Left ventricle myocardium inferior (tissue), 1 donor: ENCODE results near the gene TIMM22. TPM values are rescaled to one million over a fixed set of nuclear protein-coding genes. Genes with fewer than 3 reads are reported as not detected.
A peak's percentile ranks its signal among the peaks of the same experiment; 100 is the strongest.

Experiments used
- DNase-seq: peaks from one replicate; pipeline ENCODE4 v3.0.0-alpha.2; 2020
- H3K27ac ChIP-seq: fragments of 200-600 bp; replicated peaks from 2 replicates; pipeline ENCODE4 v1.8.0; 2021
- H3K27me3 ChIP-seq: fragments of 200-600 bp; 2 replicates; pipeline ENCODE4 v1.8.0; 2021; ENCODE audit warnings: low read depth
- H3K36me3 ChIP-seq: fragments of 200-600 bp; 2 replicates; pipeline ENCODE4 v1.8.0; 2021
- H3K4me1 ChIP-seq: fragments of 200-600 bp; 2 replicates; pipeline ENCODE4 v1.8.0; 2021
- H3K4me3 ChIP-seq: fragments of 200-600 bp; 2 replicates; pipeline ENCODE4 v1.8.0; 2021; ENCODE audit warnings: mild to moderate bottlenecking, moderate library complexity
- H3K9me3 ChIP-seq: fragments of 200-600 bp; replicated peaks from 2 replicates; pipeline ENCODE4 v1.8.0; 2021
- intact Hi-C: fragments of 100-400 bp; cut with micrococcal nuclease; formaldehyde crosslinking; loops from one replicate; pipeline ENCODE4 v1.11.0; 2022
- microRNA-seq: library from miRNA; unstranded; fragments of <30 nt; microRNA quantifications from one replicate; pipeline ENCODE4 v1.2.0, GENCODE V29; 2020
- total RNA-seq: library from RNA; stranded (reverse); fragmentation: NEBNext Ultra II Directional; extraction: Animal tissue kit (Norgen Biotek cat#: 25700); gene quantifications from one replicate; pipeline ENCODE4 v1.2.1, GENCODE V29; 2021
- TF ChIP-seq, protein P1 (sequence below): fragments of 200-600 bp; IDR thresholded peaks from 2 replicates; pipeline ENCODE4 v1.8.0; 2021; ENCODE audit warnings: antibody characterized with exemption, mild to moderate bottlenecking, borderline replicate concordance
- donor health status: DM: no; HTN: yes; CAD: no; lungs with severe emphysema.

Gene TIMM22
- total RNA-seq, 1 donor from 2014 or later = 17.6 TPM

DNA sequence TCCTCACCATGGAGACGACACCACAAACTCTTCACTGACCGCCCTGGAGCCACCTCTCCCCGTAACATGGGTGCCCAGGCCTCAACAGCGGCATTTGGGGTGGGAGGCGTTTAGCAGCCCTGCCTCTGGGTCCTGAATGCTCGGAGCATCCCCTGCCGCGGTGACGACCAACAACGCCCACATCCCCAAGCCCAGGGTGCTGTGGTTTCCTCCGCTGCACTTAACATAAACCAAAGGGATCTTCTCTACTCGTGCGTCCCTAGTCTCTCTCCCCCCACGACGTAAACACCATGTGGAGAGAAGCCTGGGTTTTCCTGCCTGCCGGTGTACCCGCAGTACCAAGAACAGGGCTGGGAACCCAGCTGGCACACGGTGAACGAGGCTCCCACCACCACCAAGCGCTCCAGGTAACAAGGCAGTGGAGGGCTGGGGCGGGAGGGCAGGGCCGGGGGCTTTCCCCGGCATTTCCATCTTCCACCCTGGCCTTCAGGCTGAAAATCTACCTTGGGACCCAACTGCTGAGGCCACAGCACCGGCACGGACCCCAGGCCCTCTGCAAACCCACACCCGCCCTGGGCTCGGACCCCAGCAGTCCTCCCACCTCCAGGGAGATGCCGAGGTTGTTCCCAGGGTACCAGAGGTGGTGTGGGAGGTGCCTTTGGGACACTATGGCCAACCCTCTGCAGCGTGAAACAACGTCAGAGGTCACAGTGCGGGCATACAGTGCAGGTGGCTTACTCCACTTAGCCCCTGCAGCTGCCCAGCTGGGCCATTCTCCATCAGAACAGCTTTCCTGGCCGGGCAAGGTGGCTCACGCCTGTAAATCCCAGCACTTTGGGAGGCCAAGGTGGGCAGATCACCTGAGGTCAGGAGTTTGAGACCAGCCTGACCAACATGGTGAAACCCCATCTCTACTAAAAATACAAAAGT lies 54.3 kb downstream of the TIMM22 start:
- H3K4me3 ChIP-seq = no peak overlapping the region
- DNase-seq = peak; percentile 7
- intact Hi-C loops = no loop called here
- H3K27me3 ChIP-seq = no peaks in the 10 kb centered on the region
- TF ChIP-seq, protein P1, sequence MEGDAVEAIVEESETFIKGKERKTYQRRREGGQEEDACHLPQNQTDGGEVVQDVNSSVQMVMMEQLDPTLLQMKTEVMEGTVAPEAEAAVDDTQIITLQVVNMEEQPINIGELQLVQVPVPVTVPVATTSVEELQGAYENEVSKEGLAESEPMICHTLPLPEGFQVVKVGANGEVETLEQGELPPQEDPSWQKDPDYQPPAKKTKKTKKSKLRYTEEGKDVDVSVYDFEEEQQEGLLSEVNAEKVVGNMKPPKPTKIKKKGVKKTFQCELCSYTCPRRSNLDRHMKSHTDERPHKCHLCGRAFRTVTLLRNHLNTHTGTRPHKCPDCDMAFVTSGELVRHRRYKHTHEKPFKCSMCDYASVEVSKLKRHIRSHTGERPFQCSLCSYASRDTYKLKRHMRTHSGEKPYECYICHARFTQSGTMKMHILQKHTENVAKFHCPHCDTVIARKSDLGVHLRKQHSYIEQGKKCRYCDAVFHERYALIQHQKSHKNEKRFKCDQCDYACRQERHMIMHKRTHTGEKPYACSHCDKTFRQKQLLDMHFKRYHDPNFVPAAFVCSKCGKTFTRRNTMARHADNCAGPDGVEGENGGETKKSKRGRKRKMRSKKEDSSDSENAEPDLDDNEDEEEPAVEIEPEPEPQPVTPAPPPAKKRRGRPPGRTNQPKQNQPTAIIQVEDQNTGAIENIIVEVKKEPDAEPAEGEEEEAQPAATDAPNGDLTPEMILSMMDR = no peak
- H3K27ac ChIP-seq = peak overlapping the region; percentile 52
- peaks cover 55% of the 10 kb centered on the region for H3K36me3 ChIP-seq
- H3K4me1 ChIP-seq = peaks cover 56% of the 10 kb centered on the region
- H3K9me3 ChIP-seq = no peaks in the 10 kb centered on the region

Small RNA genes within 50 kb of the gene (microRNA-seq; reads per million reads assigned to microRNA genes)
- gene MIR3183 = not detected

Other genes starting within 250 kb of the TIMM22 start
- 11.1 TPM for gene GEMIN4, start 244.9 kb upstream of the TIMM22 start, total RNA-seq
- gene GLOD4, start 214.8 kb upstream of the TIMM22 start, total RNA-seq = 26.5 TPM
- gene MRM3, start 214.8 kb upstream of the TIMM22 start, total RNA-seq = 18.7 TPM
- gene NXN, start 17.4 kb upstream of the TIMM22 start, total RNA-seq = 13.8 TPM
- 170 TPM for gene ABR, start 182.9 kb downstream of the TIMM22 start, total RNA-seq